Renal pelvis (tissue), 4 donors: ENCODE data around the gene SH3BP2. TPM values are rescaled to one million over a fixed set of nuclear protein-coding genes. Genes with fewer than 3 reads are reported as not detected.

ENCODE experiments used
- DNase-seq: peaks from one replicate; pipeline ENCODE4 v3.0.0-alpha.2; 2013
- polyA plus RNA-seq, 3 donors: library from polyadenylated mRNA; unstranded; fragments of 120-200 nt; gene quantifications; one replicate each; pipeline ENCODE4 v1.2.1, GENCODE V29; 2013; ENCODE audit not compliant: insufficient read length in 3 of 3

SH3BP2 gene
- polyA plus RNA-seq, 3 donors, result 36.8 to 56.6 (median 46.1) TPM

- no peak for DNase-seq
Observed at GRCh38 chr4:2831611-2832308, 38.9 kb downstream of the SH3BP2 start.

- DNase-seq, result no peak
Observed at GRCh38 chr4:2832309-2832980, 39.6 kb downstream of the SH3BP2 start.

GRCh38 chr4:2832981-2833670, 40.2 kb downstream of the SH3BP2 start:
- DNase-seq, result no peak

GRCh38 chr4:2833671-2834000, 40.8 kb downstream of the SH3BP2 start:
- no peak for DNase-seq

- DNase-seq, result no peak
Observed at GRCh38 chr4:2834001-2834921, 41.4 kb downstream of the SH3BP2 start.

GRCh38 chr4:2835978-2836377, 43.1 kb downstream of the SH3BP2 start:
- no peak for DNase-seq

GRCh38 chr4:2836391-2836859, 43.5 kb downstream of the SH3BP2 start:
- no peak for DNase-seq

- no peak for DNase-seq
Observed at GRCh38 chr4:2837110-2837903, 44.4 kb downstream of the SH3BP2 start.

GRCh38 chr4:2837904-2838496, 45.1 kb downstream of the SH3BP2 start:
- DNase-seq, result peak; percentile 58

GRCh38 chr4:2839060-2839459, 46.2 kb downstream of the SH3BP2 start:
- DNase-seq, result no peak

- DNase-seq, result no peak
Observed at GRCh38 chr4:2842687-2843262, 49.9 kb downstream of the SH3BP2 start.

- peak; percentile 93 for DNase-seq
Observed at GRCh38 chr4:2843263-2843940, 50.5 kb downstream of the SH3BP2 start, which contains the start of gene ADD1. TSS of gene ADD1 (plus strand) at chr4:2843844. CDS start at chr4:2875916, 32,072 bp downstream.

GRCh38 chr4:2843941-2844584, 51.2 kb downstream of the SH3BP2 start:
- DNase-seq, result no peak

GRCh38 chr4:2846172-2846571, 53.3 kb downstream of the SH3BP2 start:
- DNase-seq, result no peak

GRCh38 chr4:2847302-2847871, 54.5 kb downstream of the SH3BP2 start:
- DNase-seq, result no peak

GRCh38 chr4:2848449-2848848, 55.6 kb downstream of the SH3BP2 start:
- DNase-seq, result no peak

GRCh38 chr4:2849267-2850152, 56.6 kb downstream of the SH3BP2 start:
- no peak for DNase-seq
